PC-3 (cell line): Measurements from ENCODE around the gene JAZF1. TPM values are rescaled to one million over a fixed set of nuclear protein-coding genes. Genes with fewer than 3 reads are reported as not detected.

Experiments
- ATAC-seq: fragments of 200-7000 bp; cut with Tn5 transposase; 2 replicates; pipeline ENCODE4 v1.9.1; 2020; ENCODE audit warnings: mild to moderate bottlenecking, moderate library complexity
- BruUV-seq: library from RNA; stranded (reverse); fragments of 400-500 nt; replicated peaks from 2 replicates; lab custom pipeline; 2021; lab: Mats Ljungman, UMichigan
- CTCF ChIA-PET: fragments of 300-600 bp; sonication (Branson Sonifier 250); formaldehyde crosslinking; loops from one replicate; lab custom pipeline; 2022; ENCODE audit warnings: antibody characterized with exemption; lab: Charles Lee
- POLR2A ChIA-PET: fragments of 300-600 bp; sonication (Branson Sonifier 250); formaldehyde crosslinking; loops from one replicate; lab custom pipeline; 2022; ENCODE audit warnings: antibody characterized with exemption; ENCODE audit not compliant: unreplicated experiment; lab: Charles Lee
- DNase-seq: peaks from one replicate; pipeline ENCODE4 v3.0.0-alpha.2; 2015
- H2AFZ ChIP-seq: fragments of 300-600 bp; sonication (generic); 2 replicates; pipeline ENCODE4 v1.6.0; 2016; ENCODE audit warnings: antibody characterized with exemption, low read length
- H3F3A ChIP-seq: fragments of 300-600 bp; sonication (generic); one replicate; pipeline ENCODE4 v1.6.0; 2017; ENCODE audit warnings: antibody characterized with exemption, low read length, control low read depth, mild to moderate bottlenecking; ENCODE audit not compliant: unreplicated experiment
- H3K27ac ChIP-seq: fragments of 300-600 bp; sonication (generic); 2 replicates; pipeline ENCODE4 v1.5.1; 2016; ENCODE audit warnings: mild to moderate bottlenecking, low read length
- H3K27me3 ChIP-seq: fragments of 300-600 bp; sonication (generic); 2 replicates; pipeline ENCODE4 v1.6.1; 2016; ENCODE audit warnings: low read length, mixed read lengths
- H3K36me3 ChIP-seq: fragments of 300-600 bp; sonication (generic); 2 replicates; pipeline ENCODE4 v1.6.1; 2016; ENCODE audit warnings: low read depth, mixed run types, low read length, mixed read lengths
- H3K4me1 ChIP-seq: fragments of 300-600 bp; sonication (generic); 2 replicates; pipeline ENCODE4 v1.5.1; 2016; ENCODE audit warnings: low read length; ENCODE audit not compliant: insufficient read depth
- H3K4me2 ChIP-seq: fragments of 300-600 bp; sonication (generic); 2 replicates; pipeline ENCODE4 v1.6.0; 2016; ENCODE audit warnings: low read length
- H3K4me3 ChIP-seq: fragments of 300-600 bp; sonication (generic); 2 replicates; pipeline ENCODE4 v1.5.1; 2016; ENCODE audit warnings: mild to moderate bottlenecking, low read length, mixed read lengths
- H3K79me2 ChIP-seq: fragments of 300-600 bp; sonication (generic); 2 replicates; pipeline ENCODE4 v1.6.1; 2017; ENCODE audit warnings: low read length, mixed read lengths
- H3K9ac ChIP-seq: fragments of 300-600 bp; sonication (generic); 2 replicates; pipeline ENCODE4 v1.6.0; 2016; ENCODE audit warnings: mild to moderate bottlenecking, low read length
- H3K9me2 ChIP-seq: fragments of 300-600 bp; sonication (generic); replicated peaks from 2 replicates; pipeline ENCODE4 v1.6.1; 2016; ENCODE audit warnings: mixed run types, low read length, mixed read lengths
- H3K9me3 ChIP-seq: fragments of 300-600 bp; sonication (generic); 2 replicates; pipeline ENCODE4 v1.6.1; 2016; ENCODE audit warnings: low read length, mixed read lengths
- H4K20me1 ChIP-seq: fragments of 300-600 bp; sonication (generic); 2 replicates; pipeline ENCODE4 v1.6.1; 2016; ENCODE audit warnings: low read length, mixed read lengths
- CTCF ChIP-seq: fragments of 300-600 bp; sonication (generic); conservative IDR thresholded peaks from 2 replicates; pipeline ENCODE4 v1.5.1; 2017; ENCODE audit warnings: antibody characterized with exemption, low read depth, mild to moderate bottlenecking, low read length
- EZH2 ChIP-seq: fragments of 300-600 bp; sonication (generic); IDR thresholded peaks from one replicate; pipeline ENCODE4 v1.6.1; 2017; ENCODE audit warnings: antibody characterized with exemption, mild to moderate bottlenecking, low read length; ENCODE audit not compliant: unreplicated experiment
- EZH2phosphoT487 ChIP-seq: fragments of 300-600 bp; sonication (generic); IDR thresholded peaks from 2 replicates; pipeline ENCODE4 v1.6.1; 2018; ENCODE audit warnings: mild to moderate bottlenecking, antibody characterized with exemption, low read length, borderline replicate concordance
- intact Hi-C: fragments of 100-400 bp; cut with micrococcal nuclease; formaldehyde crosslinking; loops from 2 replicates; pipeline ENCODE4 v1.9.0; 2023
- total RNA-seq: library from RNA; depleted of rRNA; stranded (reverse); fragments of >200 nt; gene quantifications from 2 replicates; pipeline ENCODE4 v1.2.3, GENCODE V29; 2014

Gene JAZF1
- total RNA-seq, 1 experiment from 2014 or later: 2.3 TPM

DNA sequence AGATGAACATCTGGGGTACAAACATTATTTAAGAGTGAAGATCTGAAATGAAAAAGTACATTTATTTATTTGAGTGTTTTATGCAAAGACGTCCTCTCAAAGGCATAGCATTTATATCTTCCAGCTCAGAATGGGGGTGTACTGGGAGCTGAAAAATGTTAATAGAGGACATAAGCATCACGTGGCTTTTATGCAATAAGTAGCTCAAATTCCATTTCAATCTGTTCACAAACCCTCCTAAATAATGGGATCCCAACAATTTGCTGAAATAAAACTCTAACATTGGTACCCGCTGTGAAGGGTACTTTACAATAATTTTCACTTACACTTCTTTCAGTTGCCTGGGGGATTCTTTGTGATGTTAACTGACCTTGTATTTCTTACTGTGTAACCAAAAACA, 268.7 kb downstream of the JAZF1 start:
- CTCF ChIA-PET: no interaction called here
- Histone ChIP-seq H4K20me1 (no peaks in the 10 kb centered on the region), H3K79me2 (no peaks in the 10 kb centered on the region), H3K4me3 (no peak overlapping the region), H3K36me3 (peaks cover 5% of the 10 kb centered on the region; the same call in 1 of the 2 replicates), H2AFZ (no peak overlapping the region), H3K9me2 (no peaks in the 10 kb centered on the region), H3F3A (no peaks in the 10 kb centered on the region), H3K9me3 (no peaks in the 10 kb centered on the region), H3K9ac (no peak overlapping the region), H3K27ac (no peak overlapping the region), H3K4me1 (peaks cover 11% of the 10 kb centered on the region), H3K4me2 (no peak overlapping the region), H3K27me3 (no peaks in the 10 kb centered on the region)
- intact Hi-C loops: no loop called here
- no TSS peak for BruUV-seq
- POLR2A ChIA-PET: no interaction called here
- no peak for DNase-seq
- TF ChIP-seq EZH2phosphoT487 (no peak), EZH2 (no peak), CTCF (no peak)
- no peak for ATAC-seq

DNA sequence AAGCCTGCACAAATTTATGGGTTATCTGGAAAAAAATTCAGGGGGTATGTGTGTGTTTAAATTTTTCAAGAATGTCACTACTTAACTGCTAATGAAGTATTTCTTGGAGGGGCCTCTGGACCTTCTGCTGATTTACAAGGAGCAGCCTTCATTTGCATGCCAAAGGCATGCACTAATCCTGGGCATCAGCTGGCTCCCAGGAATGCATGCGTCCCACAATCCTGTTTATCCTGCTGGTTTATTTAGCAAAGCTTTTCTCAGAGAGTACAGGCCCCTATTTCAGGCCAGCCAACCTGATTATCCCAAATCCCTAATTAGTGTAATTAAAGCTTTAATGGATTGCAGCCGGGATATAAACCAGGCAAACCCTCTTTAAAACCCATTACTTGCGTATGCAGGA, 270.3 kb downstream of the JAZF1 start:
- H3K36me3 ChIP-seq: no peaks in the 10 kb centered on the region
- CTCF ChIA-PET: no interaction called here
- H2AFZ ChIP-seq: no peak overlapping the region
- BruUV-seq: no TSS peak
- H3K4me2 ChIP-seq: no peak overlapping the region
- no peak overlapping the region for H3K9ac ChIP-seq
- intact Hi-C loops: no loop called here
- no peak overlapping the region for H3K27ac ChIP-seq
- no peaks in the 10 kb centered on the region for H3K4me1 ChIP-seq
- H3K9me3 ChIP-seq: no peaks in the 10 kb centered on the region
- POLR2A ChIA-PET: no interaction called here
- no peaks in the 10 kb centered on the region for H3K9me2 ChIP-seq
- no peaks in the 10 kb centered on the region for H3F3A ChIP-seq
- no peak overlapping the region for H3K4me3 ChIP-seq
- ATAC-seq: no peak
- TF ChIP-seq EZH2 (no peak), EZH2phosphoT487 (no peak), CTCF (no peak)
- no peaks in the 10 kb centered on the region for H3K27me3 ChIP-seq
- no peaks in the 10 kb centered on the region for H4K20me1 ChIP-seq
- H3K79me2 ChIP-seq: no peaks in the 10 kb centered on the region
- DNase-seq: no peak

- TF ChIP-seq EZH2phosphoT487: no peak
- TF ChIP-seq EZH2: no peak
- TF ChIP-seq CTCF: no peak
Measured at GRCh38 chr7:27908534-27909165, 271.9 kb downstream of the JAZF1 start.

More at GRCh38 chr7:27908534-27909165, 271.9 kb downstream of the JAZF1 start:
- BruUV-seq: no TSS peak
- Histone ChIP-seq H3K9me3 (no peaks in the 10 kb centered on the region), H3K27me3 (no peaks in the 10 kb centered on the region), H3K9ac (no peak overlapping the region), H3K4me1 (no peaks in the 10 kb centered on the region), H3K79me2 (no peaks in the 10 kb centered on the region), H3F3A (no peaks in the 10 kb centered on the region), H3K36me3 (no peaks in the 10 kb centered on the region), H2AFZ (no peak overlapping the region), H3K4me3 (no peak overlapping the region), H4K20me1 (no peaks in the 10 kb centered on the region), H3K27ac (no peak overlapping the region), H3K9me2 (no peaks in the 10 kb centered on the region), H3K4me2 (no peak overlapping the region)
- intact Hi-C loops: loop anchor here (10.0 kb wide), 1 partner anchor 74 kb away; no protein-coding TSS in a partner anchor
- ChIA-PET CTCF (no interaction called here), POLR2A (interaction anchor here (0.5 kb wide), 1 partner anchor 654 kb away, joined by 4 read pairs; no protein-coding TSS in a partner anchor)
- DNase-seq (no peak), ATAC-seq (no peak)
